GM19099 (cell line): Measurements from ENCODE around the gene SLC29A3.

ENCODE experiments used
- POLR2A ChIP-seq: IDR thresholded peaks from 3 replicates; pipeline ENCODE4 v1.6.1; 2011; ENCODE audit warnings: low read depth; ENCODE audit not compliant: insufficient read length; ENCODE audit errors: extremely low read depth

Gene SLC29A3

GRCh38 chr10:71280216-71280615, 38.8 kb upstream of the SLC29A3 start:
- no peak for TF ChIP-seq POLR2A

- TF ChIP-seq POLR2A, result no peak
Observed at GRCh38 chr10:71280825-71281224, 38.2 kb upstream of the SLC29A3 start.

GRCh38 chr10:71281646-71282322, 37.3 kb upstream of the SLC29A3 start:
- no peak for TF ChIP-seq POLR2A

GRCh38 chr10:71282323-71282680, 36.8 kb upstream of the SLC29A3 start:
- no peak for TF ChIP-seq POLR2A

- TF ChIP-seq POLR2A, result no peak
Observed at GRCh38 chr10:71283410-71283809, 35.6 kb upstream of the SLC29A3 start.

GRCh38 chr10:71283876-71284275, 35.2 kb upstream of the SLC29A3 start:
- no peak for TF ChIP-seq POLR2A

GRCh38 chr10:71284544-71285179, 34.4 kb upstream of the SLC29A3 start:
- no peak for TF ChIP-seq POLR2A

- no peak for TF ChIP-seq POLR2A
Observed at GRCh38 chr10:71285180-71285545, 33.9 kb upstream of the SLC29A3 start.

GRCh38 chr10:71285986-71286385, 33.1 kb upstream of the SLC29A3 start:
- TF ChIP-seq POLR2A, result no peak

GRCh38 chr10:71286521-71287294, 32.4 kb upstream of the SLC29A3 start:
- TF ChIP-seq POLR2A, result no peak

GRCh38 chr10:71287456-71287855, 31.6 kb upstream of the SLC29A3 start:
- no peak for TF ChIP-seq POLR2A

- TF ChIP-seq POLR2A, result no peak
Observed at GRCh38 chr10:71288461-71288860, 30.6 kb upstream of the SLC29A3 start.

- TF ChIP-seq POLR2A, result no peak
Observed at GRCh38 chr10:71289421-71290130, 29.5 kb upstream of the SLC29A3 start.

- TF ChIP-seq POLR2A, result no peak
Observed at GRCh38 chr10:71290331-71290730, 28.7 kb upstream of the SLC29A3 start.

- TF ChIP-seq POLR2A, result no peak
Observed at GRCh38 chr10:71290806-71291527, 28.1 kb upstream of the SLC29A3 start.

- no peak for TF ChIP-seq POLR2A
Observed at GRCh38 chr10:71291528-71291900, 27.5 kb upstream of the SLC29A3 start.
